GM12878 (cell line): Measurements from ENCODE around the gene ATRN.
"Not testable (repeated sequence)": the region's sequence is repeated elsewhere in the genome, so short reads cannot be mapped to it uniquely, and the experiment has no call there.

Experiments used
- BHLHE40 ChIP-seq, 2 experiments: fragments of 450-650 bp in 1 of 2; IDR thresholded peaks; 2 replicates each; pipeline ENCODE4 v1.6.1; 2011 to 2017; ENCODE audit warnings: low read depth in 2 of 2, borderline replicate concordance in 1 of 2, improper control_type of control experiment in 1 of 2, low read length in 1 of 2, mild to moderate bottlenecking in 1 of 2
- CHD4 ChIP-seq: fragments of 200-600 bp; sonication (generic); IDR thresholded peaks from 2 replicates; pipeline ENCODE4 v1.6.1; 2016; ENCODE audit warnings: mild to moderate bottlenecking
- CTCF ChIP-seq, 3 experiments: IDR thresholded peaks in 2 of 3; conservative IDR thresholded peaks in 1 of 3; 2 replicates each; pipeline ENCODE4 v1.5.1; 2011; ENCODE audit warnings: low read depth in 3 of 3, low read length in 3 of 3, mild to moderate bottlenecking in 3 of 3, control low read depth in 2 of 3, moderate library complexity in 2 of 3, inconsistent platforms in 1 of 3, mixed read lengths in 1 of 3; ENCODE audit not compliant: control insufficient read depth in 2 of 3, insufficient read depth in 1 of 3; ENCODE audit errors: extremely low read depth in 1 of 3
- POLR2A ChIP-seq: IDR thresholded peaks from 2 replicates; pipeline ENCODE4 v1.6.1; 2011; ENCODE audit warnings: low read depth, mild to moderate bottlenecking, low read length
- POLR2AphosphoS5 ChIP-seq: IDR thresholded peaks from 2 replicates; pipeline ENCODE4 v1.6.1; 2011; ENCODE audit warnings: mild to moderate bottlenecking, low read length, inconsistent platforms
- RAD21 ChIP-seq: IDR thresholded peaks from 2 replicates; pipeline ENCODE4 v1.6.1; 2011; ENCODE audit warnings: mild to moderate bottlenecking, low read depth, low read length, moderate library complexity; ENCODE audit not compliant: insufficient read depth
- RAD51 ChIP-seq: fragments of 450-650 bp; IDR thresholded peaks from 2 replicates; pipeline ENCODE4 v1.6.1; 2016; ENCODE audit warnings: moderate library complexity, mild to moderate bottlenecking, inconsistent platforms
- RFX5 ChIP-seq: IDR thresholded peaks from 2 replicates; pipeline ENCODE4 v1.6.1; 2011; ENCODE audit warnings: low read depth, low read length, improper control_type of control experiment
- TCF7 ChIP-seq: IDR thresholded peaks from 2 replicates; pipeline ENCODE4 v1.6.1; 2014; ENCODE audit warnings: antibody characterized with exemption, borderline replicate concordance
- ZBTB33 ChIP-seq: fragments of 450-650 bp; IDR thresholded peaks from 2 replicates; pipeline ENCODE4 v1.6.1; 2017; ENCODE audit warnings: mild to moderate bottlenecking

GRCh38 chr20:3512239-3512638 lies 41.4 kb downstream of the ATRN start:
- TF ChIP-seq POLR2AphosphoS5; RAD51; CTCF (IDR thresholded peaks at IDR 0.05 in 2 of 3, conservative IDR thresholded peaks at IDR 0.05 in 1 of 3; ENCODE audit: control insufficient read depth in 2 of 3, extremely low read depth in 1 of 3, insufficient read depth in 1 of 3, low read depth in 3 of 3, low read length in 3 of 3); BHLHE40 (IDR thresholded peaks at IDR 0.05; ENCODE audit: borderline replicate concordance in 1 of 2, low read depth in 2 of 2, low read length in 1 of 2); POLR2A; CHD4; RAD21; ZBTB33; RFX5; TCF7: not testable (repeated sequence)
